Measurements from ENCODE around the gene AK9. TPM values are rescaled to one million over a fixed set of nuclear protein-coding genes. Genes with fewer than 3 reads are reported as not detected.

Gene AK9
- total and polyA plus RNA-seq, 2 donors: 12.9 to 14.4 TPM

GRCh38 chr6:109488001-109488400, 203.0 kb downstream of the AK9 start:
- H3K36me3 ChIP-seq (ENCODE audit: control insufficient read depth in 2 of 2, insufficient read depth in 2 of 2, low read length in 1 of 2): no peaks in the 10 kb centered on the region

GRCh38 chr6:109486068-109486467, 204.9 kb downstream of the AK9 start:
- no peak overlapping the region for H3K27ac ChIP-seq (ENCODE audit: low read depth in 1 of 2, low read length in 1 of 2)
- no peak for DNase-seq (ENCODE audit: low read depth in 6 of 9, low spot score in 9 of 9)

More at GRCh38 chr6:109488001-109488400, 203.0 kb downstream of the AK9 start:
- Histone ChIP-seq H3K9me3 (ENCODE audit: control insufficient read depth in 2 of 2, insufficient read depth in 1 of 2, low read length in 1 of 2) (no peaks in the 10 kb centered on the region), H3K4me1 (ENCODE audit: control insufficient read depth in 2 of 2, insufficient read depth in 2 of 2, low read length in 2 of 2) (peaks cover 8 to 16% of the 10 kb centered on the region in 2 donors), H3K27ac (ENCODE audit: low read depth in 1 of 2, low read length in 1 of 2) (no peak overlapping the region), H3K4me3 (ENCODE audit: low read length in 2 of 2) (no peak overlapping the region), H3K27me3 (ENCODE audit: control insufficient read depth in 2 of 2, insufficient read depth in 1 of 2, low read length in 1 of 2) (no peaks in the 10 kb centered on the region)
- no peak for DNase-seq (ENCODE audit: low read depth in 6 of 9, low spot score in 9 of 9)

GRCh38 chr6:109485266-109485935, 205.6 kb downstream of the AK9 start:
- Histone ChIP-seq H3K36me3 (ENCODE audit: control insufficient read depth in 2 of 2, insufficient read depth in 2 of 2, low read length in 1 of 2) (peaks cover 0 to 13% of the 10 kb centered on the region in 2 donors), H3K27me3 (ENCODE audit: control insufficient read depth in 2 of 2, insufficient read depth in 1 of 2, low read length in 1 of 2) (no peaks in the 10 kb centered on the region), H3K4me3 (ENCODE audit: low read length in 2 of 2) (no peak overlapping the region), H3K27ac (ENCODE audit: low read depth in 1 of 2, low read length in 1 of 2) (no peak overlapping the region), H3K9me3 (ENCODE audit: control insufficient read depth in 2 of 2, insufficient read depth in 1 of 2, low read length in 1 of 2) (no peaks in the 10 kb centered on the region), H3K4me1 (ENCODE audit: control insufficient read depth in 2 of 2, insufficient read depth in 2 of 2, low read length in 2 of 2) (peaks cover 16 to 20% of the 10 kb centered on the region in 2 donors)
- no peak for DNase-seq (ENCODE audit: low read depth in 6 of 9, low spot score in 9 of 9)
- WGBS: 98% methylated on average over 3 of the region's 3 CpGs

More at GRCh38 chr6:109486068-109486467, 204.9 kb downstream of the AK9 start:
- Histone ChIP-seq H3K4me1 (ENCODE audit: control insufficient read depth in 2 of 2, insufficient read depth in 2 of 2, low read length in 2 of 2) (peaks cover 12 to 20% of the 10 kb centered on the region in 2 donors), H3K4me3 (ENCODE audit: low read length in 2 of 2) (no peak overlapping the region), H3K36me3 (ENCODE audit: control insufficient read depth in 2 of 2, insufficient read depth in 2 of 2, low read length in 1 of 2) (peaks cover 0 to 8% of the 10 kb centered on the region in 2 donors), H3K9me3 (ENCODE audit: control insufficient read depth in 2 of 2, insufficient read depth in 1 of 2, low read length in 1 of 2) (no peaks in the 10 kb centered on the region), H3K27me3 (ENCODE audit: control insufficient read depth in 2 of 2, insufficient read depth in 1 of 2, low read length in 1 of 2) (no peaks in the 10 kb centered on the region)
- WGBS: 99% methylated on average over 1 of the region's 1 CpG

GRCh38 chr6:109484122-109484521, 206.9 kb downstream of the AK9 start:
- Histone ChIP-seq H3K9me3 (ENCODE audit: control insufficient read depth in 2 of 2, insufficient read depth in 1 of 2, low read length in 1 of 2) (no peaks in the 10 kb centered on the region), H3K27ac (ENCODE audit: low read depth in 1 of 2, low read length in 1 of 2) (no peak overlapping the region), H3K36me3 (ENCODE audit: control insufficient read depth in 2 of 2, insufficient read depth in 2 of 2, low read length in 1 of 2) (peaks cover 0 to 19% of the 10 kb centered on the region in 2 donors), H3K4me1 (ENCODE audit: control insufficient read depth in 2 of 2, insufficient read depth in 2 of 2, low read length in 2 of 2) (peaks cover 23 to 30% of the 10 kb centered on the region in 2 donors), H3K27me3 (ENCODE audit: control insufficient read depth in 2 of 2, insufficient read depth in 1 of 2, low read length in 1 of 2) (no peaks in the 10 kb centered on the region), H3K4me3 (ENCODE audit: low read length in 2 of 2) (peak overlapping the region in 1 of 2 donors; percentile 89)
- 92% methylated on average over 3 of the region's 3 CpGs for WGBS
- DNase-seq (ENCODE audit: low read depth in 6 of 9, low spot score in 9 of 9): no peak

- peak overlapping the region; percentile 42 to 89 for H3K4me3 ChIP-seq (ENCODE audit: low read length in 2 of 2)
- no peaks in the 10 kb centered on the region for H3K27me3 ChIP-seq (ENCODE audit: control insufficient read depth in 2 of 2, insufficient read depth in 1 of 2, low read length in 1 of 2)
- no peak for DNase-seq (ENCODE audit: low read depth in 6 of 9, low spot score in 9 of 9)
- H3K9me3 ChIP-seq (ENCODE audit: control insufficient read depth in 2 of 2, insufficient read depth in 1 of 2, low read length in 1 of 2): no peaks in the 10 kb centered on the region
- H3K36me3 ChIP-seq (ENCODE audit: control insufficient read depth in 2 of 2, insufficient read depth in 2 of 2, low read length in 1 of 2): peaks cover 0 to 19% of the 10 kb centered on the region in 2 donors
- H3K4me1 ChIP-seq (ENCODE audit: control insufficient read depth in 2 of 2, insufficient read depth in 2 of 2, low read length in 2 of 2): peaks cover 23 to 31% of the 10 kb centered on the region in 2 donors
- no peak overlapping the region for H3K27ac ChIP-seq (ENCODE audit: low read depth in 1 of 2, low read length in 1 of 2)
- 12% methylated on average over 6 of the region's 6 CpGs for WGBS
These were observed 207.3 kb downstream of the AK9 start for GRCh38 chr6:109483735-109484057.

GRCh38 chr6:109482905-109483734, 207.9 kb downstream of the AK9 start, which contains the start of gene ZBTB24:
TSS of gene ZBTB24 (minus strand) at chr6:109483219. CDS start at chr6:109482026, 1,193 bp downstream.
- under 1% methylated on average over 91 of the region's 97 CpGs for WGBS

GRCh38 chr6:109480993-109481480, 210.0 kb downstream of the AK9 start:
- peaks cover 0 to 2% of the 10 kb centered on the region in 2 donors for H3K9me3 ChIP-seq (ENCODE audit: control insufficient read depth in 2 of 2, insufficient read depth in 1 of 2, low read length in 1 of 2)
- H3K4me3 ChIP-seq (ENCODE audit: low read length in 2 of 2): no peak overlapping the region
- 96% methylated on average over 7 of the region's 7 CpGs for WGBS
- peaks cover 31 to 44% of the 10 kb centered on the region in 2 donors for H3K4me1 ChIP-seq (ENCODE audit: control insufficient read depth in 2 of 2, insufficient read depth in 2 of 2, low read length in 2 of 2)
- no peak for DNase-seq (ENCODE audit: low read depth in 6 of 9, low spot score in 9 of 9)
- H3K36me3 ChIP-seq (ENCODE audit: control insufficient read depth in 2 of 2, insufficient read depth in 2 of 2, low read length in 1 of 2): peaks cover 8 to 39% of the 10 kb centered on the region in 2 donors
- H3K27me3 ChIP-seq (ENCODE audit: control insufficient read depth in 2 of 2, insufficient read depth in 1 of 2, low read length in 1 of 2): no peaks in the 10 kb centered on the region
- no peak overlapping the region for H3K27ac ChIP-seq (ENCODE audit: low read depth in 1 of 2, low read length in 1 of 2)

More at GRCh38 chr6:109482905-109483734, 207.9 kb downstream of the AK9 start, which contains the start of gene ZBTB24:
- Histone ChIP-seq H3K4me3 (ENCODE audit: low read length in 2 of 2) (peak within 1 kb of the TSS; percentile 64 to 89), H3K27ac (ENCODE audit: low read depth in 1 of 2, low read length in 1 of 2) (peak within 1 kb of the TSS; percentile 28 to 73), H3K36me3 (ENCODE audit: control insufficient read depth in 2 of 2, insufficient read depth in 2 of 2, low read length in 1 of 2) (peaks cover 0 to 22% of the 10 kb centered on the region in 2 donors), H3K27me3 (ENCODE audit: control insufficient read depth in 2 of 2, insufficient read depth in 1 of 2, low read length in 1 of 2) (no peaks in the 10 kb centered on the region), H3K4me1 (ENCODE audit: control insufficient read depth in 2 of 2, insufficient read depth in 2 of 2, low read length in 2 of 2) (peaks cover 23 to 35% of the 10 kb centered on the region in 2 donors), H3K9me3 (ENCODE audit: control insufficient read depth in 2 of 2, insufficient read depth in 1 of 2, low read length in 1 of 2) (no peaks in the 10 kb centered on the region)
- DNase-seq (ENCODE audit: low read depth in 6 of 9, low spot score in 9 of 9): peak in 8 of 9 donors; percentile 68 to 93 (median 82)

- Histone ChIP-seq H3K9me3 (ENCODE audit: control insufficient read depth in 2 of 2, insufficient read depth in 1 of 2, low read length in 1 of 2) (peaks cover 0 to 2% of the 10 kb centered on the region in 2 donors), H3K36me3 (ENCODE audit: control insufficient read depth in 2 of 2, insufficient read depth in 2 of 2, low read length in 1 of 2) (peaks cover 20 to 57% of the 10 kb centered on the region in 2 donors), H3K27ac (ENCODE audit: low read depth in 1 of 2, low read length in 1 of 2) (no peak overlapping the region), H3K4me3 (ENCODE audit: low read length in 2 of 2) (peak overlapping the region in 1 of 2 donors; percentile 0), H3K4me1 (ENCODE audit: control insufficient read depth in 2 of 2, insufficient read depth in 2 of 2, low read length in 2 of 2) (peaks cover 31 to 44% of the 10 kb centered on the region in 2 donors), H3K27me3 (ENCODE audit: control insufficient read depth in 2 of 2, insufficient read depth in 1 of 2, low read length in 1 of 2) (no peaks in the 10 kb centered on the region)
- WGBS: 94% methylated on average over 5 of the region's 5 CpGs
- DNase-seq (ENCODE audit: low read depth in 6 of 9, low spot score in 9 of 9): no peak
These were observed 212.0 kb downstream of the AK9 start for GRCh38 chr6:109478841-109479624.

Data from thymus (tissue), 11 donors.